Right lobe of liver (tissue), 6 donors: ENCODE measurements around the gene CENPP. TPM values are rescaled to one million over a fixed set of nuclear protein-coding genes. Genes with fewer than 3 reads are reported as not detected.

ENCODE experiments used
- ATAC-seq, 4 donors: fragments of 200-7000 bp; cut with Tn5 transposase; one replicate each; pipeline ENCODE4 v1.9.1; 2020; ENCODE audit warnings: mild to moderate bottlenecking in 4 of 4, moderate library complexity in 4 of 4
- DNase-seq, 3 donors: peaks; one replicate each; pipeline ENCODE4 v3.0.0-alpha.2; 2020
- H3K27ac ChIP-seq, 3 donors: fragments of 200-600 bp; one replicate each; pipeline ENCODE4 v1.8.0; 2022
- H3K27me3 ChIP-seq, 2 donors: fragments of 200-600 bp; one replicate each; pipeline ENCODE4 v1.8.0; 2022
- H3K36me3 ChIP-seq, 4 donors: fragments of 200-600 bp; sonication (generic) in 1 of 4; one replicate each; pipeline versions ENCODE4 v1.5.1 to v1.8.0; 2017 to 2022; ENCODE audit warnings: control low read depth in 1 of 4
- H3K4me1 ChIP-seq, 4 donors: fragments of 200-600 bp; sonication (generic) in 1 of 4; one replicate each; pipeline versions ENCODE4 v1.5.1 to v1.8.0; 2017 to 2022; ENCODE audit warnings: control low read depth in 1 of 4
- H3K4me3 ChIP-seq, 3 donors: fragments of 200-600 bp; one replicate each; pipeline ENCODE4 v1.8.0; 2022
- H3K9me3 ChIP-seq, 4 donors: fragments of 200-600 bp; sonication (generic) in 1 of 4; one replicate each; pipeline versions ENCODE4 v1.5.1 to v1.8.0; 2017 to 2022; ENCODE audit warnings: control low read depth in 1 of 4
- CTCF ChIP-seq, 4 donors: fragments of 200-600 bp in 3 of 4; fragments of 450-650 bp in 1 of 4; IDR thresholded peaks; one replicate each; pipeline versions ENCODE4 v1.5.1 to v1.8.0; 2016 to 2022; ENCODE audit warnings: antibody characterized with exemption in 4 of 4, mild to moderate bottlenecking in 2 of 4
- POLR2A ChIP-seq: fragments of 450-650 bp; IDR thresholded peaks from one replicate; pipeline ENCODE4 v1.6.1; 2017; ENCODE audit warnings: antibody characterized with exemption, mild to moderate bottlenecking
- WGBS: methylation state at CpG from one replicate; pipeline ENCODE4 v1.1.6; 2018; ENCODE audit warnings: low coverage, low lambda C conversion rate; ENCODE audit not compliant: insufficient coverage; ENCODE audit errors: missing lambda C conversion rate; 5-methylcytosine and 5-hydroxymethylcytosine counted together
- intact Hi-C, 2 donors: fragments of 100-400 bp; cut with DNase I; formaldehyde crosslinking; loops; one replicate each; pipeline versions ENCODE4 v1.11.2 to v1.14.1; 2022
- total RNA-seq, 6 experiments: library from RNA; depleted of rRNA in 2 of 6; stranded (reverse); fragments of >200 nt in 2 of 6; fragmentation: NEBNext Ultra II Directional in 3 of 6; extraction: Animal tissue kit (Norgen Biotek cat#: 25700) in 3 of 6; gene quantifications; one replicate each; pipeline versions ENCODE4 v1.1.0 to v1.2.4, GENCODE V29; 2016 to 2023
- donor health status: DM: no; HTN: yes; CAD: no.
- donor health status: DM: no; HTN: no; CAD: no.
- donor health status: DM: no; HTN: no; CAD: no.
- donor health status: DM: no; HTN: yes; CAD: no.
- donor health status: DM: no; HTN: yes; CAD: no.

CENPP gene
- total RNA-seq, 6 experiments from 2014 or later, result 1.0 to 3.7 (median 1.5) TPM

- 59% methylated on average over 1 of the region's 1 CpG for WGBS
- intact Hi-C loops, result no loop called here
- H3K27ac ChIP-seq, result no peak overlapping the region
These were observed 250.4 kb downstream of the CENPP start for GRCh38 chr9:92576175-92576574.

GRCh38 chr9:92589923-92590322 lies 264.2 kb downstream of the CENPP start:
- Histone ChIP-seq H3K4me3 (no peak overlapping the region), H3K4me1 (no peaks in the 10 kb centered on the region), H3K27me3 (no peaks in the 10 kb centered on the region), H3K27ac (no peak overlapping the region), H3K9me3 (no peaks in the 10 kb centered on the region), H3K36me3 (no peaks in the 10 kb centered on the region)
- TF ChIP-seq POLR2A (no peak), CTCF (IDR thresholded peaks at IDR 0.05) (no peak)
- no peak for ATAC-seq
- intact Hi-C loops, result no loop called here
- no peak for DNase-seq
- WGBS, result 60% methylated on average over 1 of the region's 1 CpG

More at GRCh38 chr9:92576175-92576574, 250.4 kb downstream of the CENPP start:
- no peaks in the 10 kb centered on the region for H3K27me3 ChIP-seq
- no peaks in the 10 kb centered on the region for H3K9me3 ChIP-seq
- H3K36me3 ChIP-seq, result no peaks in the 10 kb centered on the region
- ATAC-seq (no peak), DNase-seq (no peak)
- no peak for TF ChIP-seq CTCF (IDR thresholded peaks at IDR 0.05)
- TF ChIP-seq POLR2A, result no peak
- H3K4me1 ChIP-seq, result no peaks in the 10 kb centered on the region
- no peak overlapping the region for H3K4me3 ChIP-seq

- no peaks in the 10 kb centered on the region for H3K27me3 ChIP-seq
- no peak overlapping the region for H3K4me3 ChIP-seq
- no peaks in the 10 kb centered on the region for H3K36me3 ChIP-seq
- H3K27ac ChIP-seq, result no peak overlapping the region
- H3K4me1 ChIP-seq, result no peaks in the 10 kb centered on the region
- peak; percentile 68 to 85 (median 82) for ATAC-seq
- TF ChIP-seq CTCF (IDR thresholded peaks at IDR 0.05), result no peak
- no peak for TF ChIP-seq POLR2A
- no peaks in the 10 kb centered on the region for H3K9me3 ChIP-seq
- DNase-seq, result no peak
- 47% methylated on average over 3 of the region's 3 CpGs for WGBS
- intact Hi-C loops, result no loop called here
These were observed 264.6 kb downstream of the CENPP start for GRCh38 chr9:92590377-92590776.

- ATAC-seq (no peak), DNase-seq (no peak)
- 80% methylated on average over 1 of the region's 1 CpG for WGBS
- intact Hi-C loops, result no loop called here
- H3K4me3 ChIP-seq, result no peak overlapping the region
- no peaks in the 10 kb centered on the region for H3K36me3 ChIP-seq
- H3K4me1 ChIP-seq, result no peaks in the 10 kb centered on the region
- H3K27ac ChIP-seq, result no peak overlapping the region
- no peaks in the 10 kb centered on the region for H3K27me3 ChIP-seq
- no peaks in the 10 kb centered on the region for H3K9me3 ChIP-seq
- no peak for TF ChIP-seq CTCF (IDR thresholded peaks at IDR 0.05)
- no peak for TF ChIP-seq POLR2A
These were observed 266.8 kb downstream of the CENPP start for GRCh38 chr9:92592537-92592936.
